Dedifferentiated amniotic fluid mesenchymal stem cell (primary cell): Measurements from ENCODE around the gene GYPC.
"Not testable (repeated sequence)": the region's sequence is repeated elsewhere in the genome, so short reads cannot be mapped to it uniquely, and the experiment has no call there.

Source experiments
- DNase-seq: peaks from one replicate; pipeline ENCODE4 v3.0.0-alpha.2; 2016; ENCODE audit errors: extremely low spot score

Gene GYPC

GRCh38 chr2:126669772-126670171 is 13.8 kb downstream of the GYPC start:
- no peak for DNase-seq

GRCh38 chr2:126671488-126671887 is 15.5 kb downstream of the GYPC start:
- no peak for DNase-seq

- no peak for DNase-seq
Measured at GRCh38 chr2:126672980-126673605, 17.1 kb downstream of the GYPC start.

- DNase-seq = no peak
Measured at GRCh38 chr2:126674075-126674744, 18.3 kb downstream of the GYPC start.

GRCh38 chr2:126675637-126676036 is 19.7 kb downstream of the GYPC start:
- no peak for DNase-seq

GRCh38 chr2:126676221-126677175 is 20.5 kb downstream of the GYPC start:
- no peak for DNase-seq

GRCh38 chr2:126677176-126677538 is 21.2 kb downstream of the GYPC start:
- no peak for DNase-seq

- DNase-seq = no peak
Measured at GRCh38 chr2:126678269-126679065, 22.5 kb downstream of the GYPC start.

- DNase-seq = no peak
Measured at GRCh38 chr2:126679094-126679713, 23.2 kb downstream of the GYPC start.

GRCh38 chr2:126681505-126681904 is 25.5 kb downstream of the GYPC start:
- DNase-seq = no peak

GRCh38 chr2:126685629-126686028 is 29.7 kb downstream of the GYPC start:
- DNase-seq = no peak

- DNase-seq = no peak
Measured at GRCh38 chr2:126686286-126686685, 30.3 kb downstream of the GYPC start.

GRCh38 chr2:126686841-126687485 is 31.0 kb downstream of the GYPC start:
- DNase-seq = no peak

- DNase-seq = no peak
Measured at GRCh38 chr2:126687503-126687902, 31.5 kb downstream of the GYPC start.

- DNase-seq = not testable (repeated sequence)
Measured at GRCh38 chr2:126688594-126688993, 32.6 kb downstream of the GYPC start.

- DNase-seq = not testable (repeated sequence)
Measured at GRCh38 chr2:126692241-126692640, 36.3 kb downstream of the GYPC start.

GRCh38 chr2:126692934-126693592 is 37.1 kb downstream of the GYPC start:
- not testable (repeated sequence) for DNase-seq

GRCh38 chr2:126696644-126697520 is 40.9 kb downstream of the GYPC start:
- no peak for DNase-seq

GRCh38 chr2:126698376-126698775 is 42.4 kb downstream of the GYPC start:
- no peak for DNase-seq
